GM12878 (cell line): Measurements from ENCODE around the gene CXorf58. TPM values are rescaled to one million over a fixed set of nuclear protein-coding genes. Genes with fewer than 3 reads are reported as not detected.

Experiments used
- ATAC-seq: fragments of 200-7000 bp; cut with Tn5 transposase; 3 replicates; pipeline ENCODE4 v1.9.1; 2020; ENCODE audit warnings: mild to moderate bottlenecking, moderate library complexity
- BruUV-seq: library from RNA; stranded (reverse); fragments of 400-500 nt; replicated peaks from 2 replicates; lab custom pipeline; 2021; lab: Mats Ljungman, UMichigan
- CTCF ChIA-PET: fragments of 300-600 bp; sonication (Branson Sonifier 250); formaldehyde crosslinking; extraction: SDS; loops from one replicate; lab custom pipeline; 2021; ENCODE audit warnings: inconsistent platforms; lab: Yijun Ruan, JAX
- POLR2A ChIA-PET: fragments of 350-600 bp; formaldehyde crosslinking; extraction: SDS; loops from one replicate; lab custom pipeline; 2021; ENCODE audit warnings: inconsistent platforms; lab: Charles Lee
- RAD21 ChIA-PET: fragments of 300-600 bp; sonication (Branson Sonifier 250); formaldehyde crosslinking; loops from one replicate; lab custom pipeline; 2023; ENCODE audit warnings: antibody characterized with exemption; ENCODE audit not compliant: unreplicated experiment; lab: Charles Lee
- SMC1A ChIA-PET: fragments of 300-600 bp; sonication (Branson Sonifier 250); formaldehyde crosslinking; loops from one replicate; lab custom pipeline; 2023; ENCODE audit not compliant: unreplicated experiment, uncharacterized antibody; lab: Charles Lee
- DNase-seq: peaks from one replicate; pipeline ENCODE4 v3.0.0-alpha.2; 2011; ENCODE audit warnings: low read depth, low spot score
- FAIRE-seq: peaks from 3 replicates; lab custom pipeline; 2011; peaks lifted over from hg19 to GRCh38; lab: Jason Lieb, UNC
- H2AFZ ChIP-seq: 2 replicates; pipeline ENCODE4 v1.6.0; 2011; ENCODE audit warnings: low read depth, low read length, control low read depth; ENCODE audit not compliant: control insufficient read depth
- H3K27ac ChIP-seq: 2 replicates; pipeline ENCODE4 v1.5.1; 2011; ENCODE audit warnings: control low read depth; ENCODE audit not compliant: control insufficient read depth, insufficient read depth
- H3K27me3 ChIP-seq, 2 experiments: replicated peaks in 1 of 2; 2 replicates each; pipeline versions ENCODE4 v1.6.0 to v1.6.1; 2011; ENCODE audit warnings: low read length in 1 of 2; ENCODE audit not compliant: control insufficient read depth in 2 of 2, insufficient read depth in 2 of 2
- H3K36me3 ChIP-seq, 2 experiments: 2 replicates each; pipeline ENCODE4 v1.5.1; 2011; ENCODE audit warnings: low read length in 1 of 2; ENCODE audit not compliant: control insufficient read depth in 2 of 2, insufficient read depth in 2 of 2
- H3K4me1 ChIP-seq: 2 replicates; pipeline ENCODE4 v1.6.1; 2011; ENCODE audit warnings: mild to moderate bottlenecking, low read length, moderate library complexity, mixed read lengths; ENCODE audit not compliant: control insufficient read depth, insufficient read depth
- H3K4me2 ChIP-seq: 2 replicates; pipeline ENCODE4 v1.6.0; 2011; ENCODE audit warnings: control low read depth; ENCODE audit not compliant: control insufficient read depth, insufficient read depth
- H3K4me3 ChIP-seq: fragments of 200-600 bp; sonication (generic); 2 replicates; pipeline ENCODE4 v1.5.1; 2016
- H3K79me2 ChIP-seq: 2 replicates; pipeline ENCODE4 v1.6.0; 2011; ENCODE audit warnings: low read length; ENCODE audit not compliant: control insufficient read depth, insufficient read depth
- H3K9ac ChIP-seq: 2 replicates; pipeline ENCODE4 v1.8.0; 2011; ENCODE audit warnings: low read length, control low read depth, mixed read lengths; ENCODE audit not compliant: control insufficient read depth, insufficient read depth
- H3K9me3 ChIP-seq: replicated peaks from 3 replicates; pipeline ENCODE4 v1.5.1; 2011; ENCODE audit warnings: mild to moderate bottlenecking, low read length; ENCODE audit not compliant: control insufficient read depth, insufficient read depth
- H4K20me1 ChIP-seq: 2 replicates; pipeline ENCODE4 v1.6.0; 2011; ENCODE audit not compliant: control insufficient read depth, insufficient read depth
- CHD1 ChIP-seq: IDR thresholded peaks from 2 replicates; pipeline ENCODE4 v1.6.1; 2012; ENCODE audit warnings: low read depth, low read length, improper control_type of control experiment
- CREM ChIP-seq: IDR thresholded peaks from 2 replicates; pipeline ENCODE4 v1.6.1; 2014; ENCODE audit warnings: antibody characterized with exemption, low read depth
- ESRRA ChIP-seq: IDR thresholded peaks from 2 replicates; pipeline ENCODE4 v1.6.1; 2012; ENCODE audit warnings: mild to moderate bottlenecking, low read length, improper control_type of control experiment
- KLF5 ChIP-seq: fragments of 450-650 bp; IDR thresholded peaks from 2 replicates; pipeline ENCODE4 v1.6.1; 2014; ENCODE audit warnings: mild to moderate bottlenecking; ENCODE audit not compliant: partially characterized antibody
- MTA2 ChIP-seq: fragments of 450-650 bp; IDR thresholded peaks from 2 replicates; pipeline ENCODE4 v1.6.1; 2016; ENCODE audit warnings: low read depth, mild to moderate bottlenecking, moderate library complexity
- MYB ChIP-seq: fragments of 150-350 bp; IDR thresholded peaks from 2 replicates; pipeline ENCODE4 v1.6.1; 2014; ENCODE audit warnings: mild to moderate bottlenecking, low read depth, low read length, borderline replicate concordance
- MYC ChIP-seq: IDR thresholded peaks from 2 replicates; pipeline ENCODE4 v1.6.1; 2011; ENCODE audit warnings: mild to moderate bottlenecking, low read length, moderate library complexity, inconsistent platforms; ENCODE audit not compliant: insufficient read depth, insufficient replicate concordance, insufficient read length, severe bottlenecking
- RBBP5 ChIP-seq: fragments of 200-600 bp; sonication (generic); conservative IDR thresholded peaks from 2 replicates; pipeline ENCODE4 v1.6.1; 2016
- RFX5 ChIP-seq: IDR thresholded peaks from 2 replicates; pipeline ENCODE4 v1.6.1; 2011; ENCODE audit warnings: low read depth, low read length, improper control_type of control experiment
- SMAD1 ChIP-seq: fragments of 450-650 bp; IDR thresholded peaks from 2 replicates; pipeline ENCODE4 v1.6.1; 2018; ENCODE audit warnings: mild to moderate bottlenecking, low read depth; ENCODE audit not compliant: partially characterized antibody
- SRF ChIP-seq, 2 experiments: IDR thresholded peaks; 2 replicates each; pipeline ENCODE4 v1.6.1; 2011; ENCODE audit warnings: low read depth in 2 of 2, low read length in 2 of 2, mild to moderate bottlenecking in 1 of 2, moderate library complexity in 1 of 2
- STAT3 ChIP-seq: IDR thresholded peaks from 2 replicates; pipeline ENCODE4 v1.6.1; 2011; ENCODE audit warnings: low read depth, low read length, improper control_type of control experiment
- WRNIP1 ChIP-seq: IDR thresholded peaks from 2 replicates; pipeline ENCODE4 v1.6.1; 2011; ENCODE audit warnings: low read depth, low read length, improper control_type of control experiment, borderline replicate concordance
- ZNF24 ChIP-seq: fragments of 450-650 bp; IDR thresholded peaks from 2 replicates; pipeline ENCODE4 v1.6.1; 2017; ENCODE audit warnings: antibody characterized with exemption, mild to moderate bottlenecking
- ZNF622 ChIP-seq: fragments of 450-650 bp; IDR thresholded peaks from 2 replicates; pipeline ENCODE4 v1.6.1; 2017; ENCODE audit warnings: mild to moderate bottlenecking, inconsistent platforms
- ZZZ3 ChIP-seq: IDR thresholded peaks from 2 replicates; pipeline ENCODE4 v1.6.1; 2011; ENCODE audit warnings: low read depth; ENCODE audit not compliant: control insufficient read depth, insufficient read length
- WGBS: methylation state at CpG from one replicate; pipeline ENCODE4 v1.1.6; 2016; ENCODE audit warnings: low lambda C conversion rate; ENCODE audit not compliant: insufficient replicate concordance, insufficient coverage; ENCODE audit errors: missing lambda C conversion rate; 5-methylcytosine and 5-hydroxymethylcytosine counted together
- in situ Hi-C: fragments of 300-500 bp; cut with MboI; formaldehyde crosslinking; loops from 9 replicates; pipeline ENCODE4 v1.14.3; 2018; ENCODE audit warnings: mixed read lengths
- intact Hi-C: fragments of 100-400 bp; cut with micrococcal nuclease; formaldehyde crosslinking; loops from one replicate; pipeline ENCODE4 v1.14.2; 2022; ENCODE audit not compliant: unreplicated experiment
- polyA plus RNA-seq, 11 experiments: library from polyadenylated mRNA; depleted of rRNA in 4 of 11; unstranded in 6 of 11; stranded (reverse) in 5 of 11; fragments of >200 nt; fragmentation: Nextera tagmentation in 4 of 11; fragmentation: Illumina TruSeq in 1 of 11; extraction: Ambion mirVana in 4 of 11; extraction: Trizol in 1 of 11; gene quantifications; 1 replicate in 1 of 11; 2 replicates in 10 of 11; pipeline versions ENCODE4 v1.2.1 to v1.2.3, GENCODE V29; 2011 to 2016; ENCODE audit warnings: inconsistent platforms in 2 of 11, missing spikeins in 2 of 11, low read depth in 1 of 11
- total RNA-seq, 4 experiments: library from RNA; depleted of rRNA in 3 of 4; stranded (reverse); fragments of >200 nt in 3 of 4; fragmentation: Illumina TruSeq in 1 of 4; extraction: Trizol in 1 of 4; gene quantifications; 2 replicates each; pipeline versions ENCODE4 v1.2.1 to v1.2.3, GENCODE V29; 2013 to 2021
- TF ChIP-seq, protein P1 (sequence below): IDR thresholded peaks from 2 replicates; pipeline ENCODE4 v1.6.1; 2012; ENCODE audit warnings: low read depth, low read length, improper control_type of control experiment
- TF ChIP-seq, protein P2 (sequence below): fragments of 450-650 bp; IDR thresholded peaks from 2 replicates; pipeline ENCODE4 v1.6.1; 2017; ENCODE audit warnings: mild to moderate bottlenecking, moderate library complexity

Gene CXorf58
- total and polyA plus RNA-seq, 10 of the 15 experiments (the other 5 are each of a cell fraction or from before 2014, with no cell fraction given), result 0.10 to 0.24 (median 0.13) TPM; not detected in 5

DNA sequence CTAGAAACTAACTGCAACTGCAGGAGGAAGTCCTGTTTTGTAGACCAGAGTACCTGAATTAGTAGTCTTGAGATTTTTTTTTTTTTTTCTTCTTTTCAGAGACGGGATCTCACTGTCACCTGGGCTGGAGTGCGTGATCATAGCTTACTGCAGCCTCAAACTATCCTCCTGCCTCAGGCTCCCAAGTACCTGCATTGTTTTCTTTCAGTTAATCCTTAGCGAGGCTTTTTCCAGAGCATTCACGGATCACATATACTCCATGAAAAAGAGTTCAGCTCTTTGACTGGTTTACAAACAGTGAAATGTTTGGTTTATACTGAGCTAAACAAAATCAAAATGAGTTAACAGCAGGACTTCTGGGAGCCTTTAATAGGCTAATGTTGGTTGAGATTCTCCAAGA, 73.4 kb downstream of the CXorf58 start:
- Histone ChIP-seq H3K9me3 (no peaks in the 10 kb centered on the region), H3K4me1 (no peaks in the 10 kb centered on the region), H3K4me3 (no peak overlapping the region), H3K4me2 (no peak overlapping the region), H2AFZ (no peak overlapping the region), H3K27me3 (no peaks in the 10 kb centered on the region), H3K27ac (no peak overlapping the region), H3K9ac (no peak overlapping the region), H4K20me1 (no peaks in the 10 kb centered on the region; the same call in 1 of the 2 replicates), H3K36me3 (no peaks in the 10 kb centered on the region), H3K79me2 (no peaks in the 10 kb centered on the region)
- DNase-seq, result no peak
- RAD21 ChIA-PET, result no interaction called here
- SMC1A ChIA-PET, result interaction anchor here (0.7 to 0.9 kb wide), 2 partner anchors 68 to 71 kb away, joined by 3 read pairs; no protein-coding TSS in a partner anchor
- no peak for ATAC-seq
- no TSS peak for BruUV-seq
- WGBS, result 52% methylated on average over 4 of the region's 4 CpGs
- CTCF ChIA-PET, result interaction anchor here (1.3 kb wide), 1 partner anchor 32 kb away, joined by 3 read pairs; no protein-coding TSS in a partner anchor
- FAIRE-seq, result no peak
- no peak for TF ChIP-seq CHD1
- TF ChIP-seq ZZZ3, result no peak
- no peak for TF ChIP-seq ZNF24
- TF ChIP-seq MTA2, result no peak
- TF ChIP-seq SMAD1, result no peak
- TF ChIP-seq MYB, result no peak
- no peak for TF ChIP-seq ESRRA
- TF ChIP-seq MYC, result no peak
- no peak for TF ChIP-seq STAT3
- TF ChIP-seq CREM, result no peak
- TF ChIP-seq, protein P1, sequence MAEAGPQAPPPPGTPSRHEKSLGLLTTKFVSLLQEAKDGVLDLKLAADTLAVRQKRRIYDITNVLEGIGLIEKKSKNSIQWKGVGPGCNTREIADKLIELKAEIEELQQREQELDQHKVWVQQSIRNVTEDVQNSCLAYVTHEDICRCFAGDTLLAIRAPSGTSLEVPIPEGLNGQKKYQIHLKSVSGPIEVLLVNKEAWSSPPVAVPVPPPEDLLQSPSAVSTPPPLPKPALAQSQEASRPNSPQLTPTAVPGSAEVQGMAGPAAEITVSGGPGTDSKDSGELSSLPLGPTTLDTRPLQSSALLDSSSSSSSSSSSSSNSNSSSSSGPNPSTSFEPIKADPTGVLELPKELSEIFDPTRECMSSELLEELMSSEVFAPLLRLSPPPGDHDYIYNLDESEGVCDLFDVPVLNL, result no peak
- TF ChIP-seq RFX5, result no peak
- TF ChIP-seq KLF5, result no peak
- TF ChIP-seq ZNF622, result no peak
- no peak for TF ChIP-seq WRNIP1
- TF ChIP-seq, protein P2, sequence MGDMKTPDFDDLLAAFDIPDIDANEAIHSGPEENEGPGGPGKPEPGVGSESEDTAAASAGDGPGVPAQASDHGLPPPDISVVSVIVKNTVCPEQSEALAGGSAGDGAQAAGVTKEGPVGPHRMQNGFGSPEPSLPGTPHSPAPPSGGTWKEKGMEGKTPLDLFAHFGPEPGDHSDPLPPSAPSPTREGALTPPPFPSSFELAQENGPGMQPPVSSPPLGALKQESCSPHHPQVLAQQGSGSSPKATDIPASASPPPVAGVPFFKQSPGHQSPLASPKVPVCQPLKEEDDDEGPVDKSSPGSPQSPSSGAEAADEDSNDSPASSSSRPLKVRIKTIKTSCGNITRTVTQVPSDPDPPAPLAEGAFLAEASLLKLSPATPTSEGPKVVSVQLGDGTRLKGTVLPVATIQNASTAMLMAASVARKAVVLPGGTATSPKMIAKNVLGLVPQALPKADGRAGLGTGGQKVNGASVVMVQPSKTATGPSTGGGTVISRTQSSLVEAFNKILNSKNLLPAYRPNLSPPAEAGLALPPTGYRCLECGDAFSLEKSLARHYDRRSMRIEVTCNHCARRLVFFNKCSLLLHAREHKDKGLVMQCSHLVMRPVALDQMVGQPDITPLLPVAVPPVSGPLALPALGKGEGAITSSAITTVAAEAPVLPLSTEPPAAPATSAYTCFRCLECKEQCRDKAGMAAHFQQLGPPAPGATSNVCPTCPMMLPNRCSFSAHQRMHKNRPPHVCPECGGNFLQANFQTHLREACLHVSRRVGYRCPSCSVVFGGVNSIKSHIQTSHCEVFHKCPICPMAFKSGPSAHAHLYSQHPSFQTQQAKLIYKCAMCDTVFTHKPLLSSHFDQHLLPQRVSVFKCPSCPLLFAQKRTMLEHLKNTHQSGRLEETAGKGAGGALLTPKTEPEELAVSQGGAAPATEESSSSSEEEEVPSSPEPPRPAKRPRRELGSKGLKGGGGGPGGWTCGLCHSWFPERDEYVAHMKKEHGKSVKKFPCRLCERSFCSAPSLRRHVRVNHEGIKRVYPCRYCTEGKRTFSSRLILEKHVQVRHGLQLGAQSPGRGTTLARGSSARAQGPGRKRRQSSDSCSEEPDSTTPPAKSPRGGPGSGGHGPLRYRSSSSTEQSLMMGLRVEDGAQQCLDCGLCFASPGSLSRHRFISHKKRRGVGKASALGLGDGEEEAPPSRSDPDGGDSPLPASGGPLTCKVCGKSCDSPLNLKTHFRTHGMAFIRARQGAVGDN, result no peak
- TF ChIP-seq SRF (IDR thresholded peaks at IDR 0.05; ENCODE audit: low read depth in 2 of 2, low read length in 2 of 2), result no peak
- no peak for TF ChIP-seq RBBP5
- intact Hi-C loops, result no loop called here
- POLR2A ChIA-PET, result interaction anchor here (0.5 to 1.0 kb wide), 2 partner anchors 8 to 204 kb away, joined by 3 read pairs; no protein-coding TSS in a partner anchor
- in situ Hi-C loops, result no loop called here
